DOHH2 (cell line): ENCODE data around the gene TMEM263.

Source experiments
- H3F3A ChIP-seq: fragments of 200-600 bp; sonication (generic), shearing (Covaris generic); 2 replicates; pipeline ENCODE4 v1.6.0; 2016; ENCODE audit warnings: antibody characterized with exemption, mild to moderate bottlenecking; ENCODE audit not compliant: control insufficient read depth, insufficient read depth
- H3K27ac ChIP-seq: fragments of 200-600 bp; sonication (generic); 2 replicates; pipeline ENCODE4 v1.5.1; 2014; ENCODE audit warnings: low read depth, mild to moderate bottlenecking, low read length, moderate library complexity
- H3K27me3 ChIP-seq: fragments of 200-600 bp; sonication (generic); 2 replicates; pipeline ENCODE4 v1.6.1; 2014; ENCODE audit warnings: mild to moderate bottlenecking, low read length, mixed read lengths; ENCODE audit not compliant: control insufficient read depth
- H3K36me3 ChIP-seq: fragments of 200-600 bp; sonication (generic); 2 replicates; pipeline ENCODE4 v1.6.1; 2014; ENCODE audit warnings: mild to moderate bottlenecking, low read length, moderate library complexity, mixed read lengths; ENCODE audit not compliant: control insufficient read depth
- H3K4me1 ChIP-seq: fragments of 200-600 bp; sonication (generic); 2 replicates; pipeline ENCODE4 v1.6.1; 2014; ENCODE audit warnings: mild to moderate bottlenecking, low read length, mixed read lengths; ENCODE audit not compliant: control insufficient read depth
- H3K4me2 ChIP-seq: fragments of 200-600 bp; sonication (generic); 2 replicates; pipeline ENCODE4 v1.6.0; 2014; ENCODE audit warnings: mild to moderate bottlenecking, low read length, moderate library complexity
- H3K4me3 ChIP-seq: fragments of 200-600 bp; sonication (generic); 2 replicates; pipeline ENCODE4 v1.5.1; 2014; ENCODE audit warnings: mild to moderate bottlenecking, low read length, mixed read lengths
- H3K79me2 ChIP-seq: fragments of 200-600 bp; sonication (generic); 2 replicates; pipeline ENCODE4 v1.6.1; 2014; ENCODE audit warnings: mild to moderate bottlenecking, low read length, mixed read lengths; ENCODE audit not compliant: control insufficient read depth
- H3K9me2 ChIP-seq: fragments of 200-600 bp; sonication (generic); replicated peaks from 2 replicates; pipeline ENCODE4 v1.6.1; 2014; ENCODE audit warnings: mild to moderate bottlenecking, low read length, mixed read lengths; ENCODE audit not compliant: control insufficient read depth
- H3K9me3 ChIP-seq: fragments of 200-600 bp; sonication (generic); 2 replicates; pipeline ENCODE4 v1.6.1; 2014; ENCODE audit warnings: antibody characterized with exemption, low read length, mixed read lengths; ENCODE audit not compliant: control insufficient read depth, insufficient read depth
- H4K20me1 ChIP-seq: fragments of 200-600 bp; sonication (generic); 2 replicates; pipeline ENCODE4 v1.6.0; 2014; ENCODE audit warnings: low read depth, mild to moderate bottlenecking, antibody characterized with exemption, low read length, moderate library complexity; ENCODE audit not compliant: control insufficient read depth, insufficient read depth
- CTCF ChIP-seq: fragments of 200-600 bp; sonication (generic); IDR thresholded peaks from one replicate; pipeline ENCODE4 v1.5.1; 2014; ENCODE audit warnings: antibody characterized with exemption, mild to moderate bottlenecking, low read depth, low read length; ENCODE audit not compliant: poor library complexity, severe bottlenecking
- EZH2phosphoT487 ChIP-seq: fragments of 200-600 bp; sonication (generic); IDR thresholded peaks from 2 replicates; pipeline ENCODE4 v1.6.1; 2017; ENCODE audit warnings: borderline replicate concordance, mild to moderate bottlenecking, antibody characterized with exemption, low read length, moderate library complexity, mixed read lengths

TMEM263 gene

GRCh38 chr12:106962286-106962685 lies 6.6 kb downstream of the TMEM263 start:
- Histone ChIP-seq H3K4me3 (no peak overlapping the region), H4K20me1 (peaks cover 2% of the 10 kb centered on the region; the same call in 1 of the 2 replicates), H3K79me2 (peaks cover 70% of the 10 kb centered on the region), H3K4me2 (no peak overlapping the region), H3K27me3 (no peaks in the 10 kb centered on the region), H3K4me1 (peaks cover 16% of the 10 kb centered on the region), H3K9me2 (no peaks in the 10 kb centered on the region), H3K9me3 (no peaks in the 10 kb centered on the region), H3K27ac (no peak overlapping the region), H3K36me3 (peaks cover 24% of the 10 kb centered on the region), H3F3A (peaks cover 8% of the 10 kb centered on the region)
- no peak for TF ChIP-seq EZH2phosphoT487
- TF ChIP-seq CTCF = no peak

- peaks cover 47% of the 10 kb centered on the region for H3K79me2 ChIP-seq
- H3K36me3 ChIP-seq = peaks cover 28% of the 10 kb centered on the region
- peaks cover 2% of the 10 kb centered on the region; the same call in 1 of the 2 replicates for H4K20me1 ChIP-seq
These were observed 8.8 kb downstream of the TMEM263 start for GRCh38 chr12:106964526-106964925.

GRCh38 chr12:106971065-106971464 lies 15.4 kb downstream of the TMEM263 start:
- Histone ChIP-seq H3K9me3 (no peaks in the 10 kb centered on the region), H3F3A (no peaks in the 10 kb centered on the region), H4K20me1 (no peaks in the 10 kb centered on the region), H3K27ac (no peak overlapping the region), H3K4me2 (no peak overlapping the region), H3K36me3 (peaks cover 45% of the 10 kb centered on the region), H3K4me1 (peaks cover 21% of the 10 kb centered on the region), H3K4me3 (no peak overlapping the region), H3K27me3 (no peaks in the 10 kb centered on the region), H3K9me2 (no peaks in the 10 kb centered on the region), H3K79me2 (peaks cover 9% of the 10 kb centered on the region; the same call in 1 of the 2 replicates)
- TF ChIP-seq EZH2phosphoT487 (no peak), CTCF (no peak)

More at GRCh38 chr12:106964526-106964925, 8.8 kb downstream of the TMEM263 start:
- Histone ChIP-seq H3K9me3 (no peaks in the 10 kb centered on the region), H3K4me3 (no peak overlapping the region), H3K27ac (no peak overlapping the region), H3F3A (0 out of 2 replicates have a peak, but pooled peaks cover 2% of the 10 kb centered on the region), H3K4me2 (no peak overlapping the region), H3K4me1 (no peaks in the 10 kb centered on the region), H3K27me3 (no peaks in the 10 kb centered on the region), H3K9me2 (no peaks in the 10 kb centered on the region)
- TF ChIP-seq CTCF (no peak), EZH2phosphoT487 (no peak)

GRCh38 chr12:106973545-106973944 lies 17.8 kb downstream of the TMEM263 start:
- Histone ChIP-seq H4K20me1 (no peaks in the 10 kb centered on the region), H3K4me2 (no peak overlapping the region; the same call in 1 of the 2 replicates), H3K9me2 (no peaks in the 10 kb centered on the region), H3K4me3 (no peak overlapping the region), H3K9me3 (no peaks in the 10 kb centered on the region), H3K79me2 (peaks cover 9% of the 10 kb centered on the region; the same call in 1 of the 2 replicates), H3K36me3 (peaks cover 36% of the 10 kb centered on the region), H3F3A (no peaks in the 10 kb centered on the region), H3K4me1 (peaks cover 21% of the 10 kb centered on the region), H3K27ac (no peak overlapping the region), H3K27me3 (no peaks in the 10 kb centered on the region)
- TF ChIP-seq EZH2phosphoT487 (no peak), CTCF (no peak)
